AG08396 (cell line): ENCODE results near the gene TNC.

Experiments used
- DNase-seq: peaks from one replicate; pipeline ENCODE4 v3.0.0; 2012; ENCODE audit warnings: low spot score, mixed read lengths

The TNC gene

GRCh38 chr9:115043632-115044031 lies 74.3 kb downstream of the TNC start:
- no peak for DNase-seq

- no peak for DNase-seq
Observed at GRCh38 chr9:115042781-115043509, 75.0 kb downstream of the TNC start.

GRCh38 chr9:115039516-115040120 lies 78.3 kb downstream of the TNC start:
- no peak for DNase-seq

- no peak for DNase-seq
Observed at GRCh38 chr9:115038178-115038577, 79.8 kb downstream of the TNC start.

GRCh38 chr9:115036691-115037090 lies 81.3 kb downstream of the TNC start:
- no peak for DNase-seq

- peak; percentile 26 for DNase-seq
Observed at GRCh38 chr9:115035841-115036612, 81.9 kb downstream of the TNC start.

GRCh38 chr9:115034801-115035200 lies 83.2 kb downstream of the TNC start:
- DNase-seq: peak; percentile 66

GRCh38 chr9:115033800-115034199 lies 84.2 kb downstream of the TNC start:
- DNase-seq: no peak

- DNase-seq: no peak
Observed at GRCh38 chr9:115032296-115032695, 85.7 kb downstream of the TNC start.

- DNase-seq: no peak
Observed at GRCh38 chr9:115030006-115030405, 88.0 kb downstream of the TNC start.

- no peak for DNase-seq
Observed at GRCh38 chr9:115025721-115026120, 92.2 kb downstream of the TNC start.

GRCh38 chr9:115024925-115025535 lies 92.9 kb downstream of the TNC start:
- DNase-seq: no peak

- DNase-seq: peak; percentile 82
Observed at GRCh38 chr9:115022760-115023434, 95.1 kb downstream of the TNC start.

- DNase-seq: peak; percentile 72
Observed at GRCh38 chr9:115018547-115019435, 99.2 kb downstream of the TNC start.

- DNase-seq: no peak
Observed at GRCh38 chr9:115016344-115016743, 101.6 kb downstream of the TNC start.

GRCh38 chr9:115015018-115015635 lies 102.8 kb downstream of the TNC start:
- peak; percentile 50 for DNase-seq

- no peak for DNase-seq
Observed at GRCh38 chr9:115014438-115014837, 103.5 kb downstream of the TNC start.

- peak; percentile 67 for DNase-seq
Observed at GRCh38 chr9:115013998-115014397, 104.0 kb downstream of the TNC start.

- DNase-seq: no peak
Observed at GRCh38 chr9:115012486-115012885, 105.5 kb downstream of the TNC start.

- DNase-seq: no peak
Observed at GRCh38 chr9:115010874-115011273, 107.1 kb downstream of the TNC start.
